Keratinocyte (primary cell): Measurements from ENCODE around the gene MDH1. TPM values are rescaled to one million over a fixed set of nuclear protein-coding genes. Genes with fewer than 3 reads are reported as not detected.

ENCODE experiments used
- DNase-seq: peaks from one replicate; pipeline ENCODE4 v3.0.0-alpha.2; 2011; ENCODE audit warnings: low read depth, missing footprints, low spot score
- FAIRE-seq: peaks from 2 replicates; lab custom pipeline; 2011; peaks lifted over from hg19 to GRCh38; lab: Jason Lieb, UNC
- H2AFZ ChIP-seq: 2 replicates; pipeline ENCODE4 v1.6.0; 2012; ENCODE audit warnings: low read length, control low read depth, inconsistent platforms; ENCODE audit not compliant: control insufficient read depth
- H3K27ac ChIP-seq: 2 replicates; pipeline ENCODE4 v1.5.1; 2011; ENCODE audit warnings: low read length; ENCODE audit not compliant: control insufficient read depth, insufficient read depth
- H3K27me3 ChIP-seq: 3 replicates; pipeline ENCODE4 v1.6.0; 2011; ENCODE audit warnings: low read length; ENCODE audit not compliant: control insufficient read depth, insufficient read depth; ENCODE audit errors: extremely low read depth
- H3K36me3 ChIP-seq, 2 experiments: 2 replicates in 1 of 2; 3 replicates in 1 of 2; pipeline ENCODE4 v1.5.1; 2011; ENCODE audit warnings: low read length in 2 of 2, mild to moderate bottlenecking in 1 of 2; ENCODE audit not compliant: control insufficient read depth in 2 of 2, insufficient read depth in 2 of 2; ENCODE audit errors: extremely low read depth in 1 of 2
- H3K4me1 ChIP-seq: 3 replicates; pipeline ENCODE4 v1.5.1; 2011; ENCODE audit warnings: low read length; ENCODE audit not compliant: control insufficient read depth, insufficient read depth; ENCODE audit errors: extremely low read depth
- H3K4me2 ChIP-seq: 3 replicates; pipeline ENCODE4 v1.6.0; 2011; ENCODE audit warnings: low read depth, low read length; ENCODE audit not compliant: control insufficient read depth, insufficient read depth; ENCODE audit errors: extremely low read depth
- H3K4me3 ChIP-seq, 3 experiments: fragments of 200-600 bp in 1 of 3; sonication (generic) in 1 of 3; 2 replicates in 2 of 3; 3 replicates in 1 of 3; pipeline ENCODE4 v1.5.1; 2011 to 2016; ENCODE audit warnings: low read length in 3 of 3, mild to moderate bottlenecking in 3 of 3, control low read depth in 2 of 3, inconsistent platforms in 1 of 3, low read depth in 1 of 3, mixed read lengths in 1 of 3, mixed run types in 1 of 3, moderate library complexity in 1 of 3; ENCODE audit not compliant: control insufficient read depth in 2 of 3, insufficient read depth in 2 of 3; ENCODE audit errors: extremely low read depth in 1 of 3
- H3K79me2 ChIP-seq: 2 replicates; pipeline ENCODE4 v1.6.0; 2012; ENCODE audit warnings: low read length; ENCODE audit not compliant: control insufficient read depth, insufficient read depth
- H3K9ac ChIP-seq: 3 replicates; pipeline ENCODE4 v1.6.0; 2011; ENCODE audit warnings: low read length; ENCODE audit not compliant: control insufficient read depth, insufficient read depth; ENCODE audit errors: extremely low read depth
- H3K9me1 ChIP-seq: 3 replicates; pipeline ENCODE4 v1.6.0; 2011; ENCODE audit warnings: low read length; ENCODE audit not compliant: control insufficient read depth, insufficient read depth; ENCODE audit errors: extremely low read depth
- H3K9me3 ChIP-seq: 2 replicates; pipeline ENCODE4 v1.5.1; 2012; ENCODE audit warnings: low read depth, low read length; ENCODE audit not compliant: control insufficient read depth
- H4K20me1 ChIP-seq: 3 replicates; pipeline ENCODE4 v1.6.0; 2011; ENCODE audit warnings: low read length; ENCODE audit not compliant: control insufficient read depth, insufficient read depth; ENCODE audit errors: extremely low read depth
- EZH2 ChIP-seq: IDR thresholded peaks from one replicate; pipeline ENCODE4 v1.6.1; 2012; ENCODE audit warnings: inconsistent platforms, mild to moderate bottlenecking, low read length, moderate library complexity
- dilution Hi-C: fragments of 300-500 bp; cut with MboI; formaldehyde crosslinking; loops from one replicate; pipeline ENCODE4 v1.7.0; 2020; ENCODE audit warnings: low sequenced_read_pairs; ENCODE audit not compliant: extremely low pct_ligation_motif_present
- polyA plus RNA-seq, 5 experiments: library from polyadenylated mRNA; depleted of rRNA in 3 of 5; stranded (reverse) in 3 of 5; stranded (forward) in 1 of 5; unstranded in 1 of 5; fragments of >200 nt; gene quantifications; 1 replicate in 1 of 5; 2 replicates in 3 of 5; 3 replicates in 1 of 5; pipeline versions ENCODE4 v1.2.1 to v1.2.3, GENCODE V29; 2011 to 2012; ENCODE audit warnings: missing spikeins in 2 of 5, low read depth in 1 of 5, low replicate concordance in 1 of 5
- TF ChIP-seq, protein P1 (sequence below), 3 experiments: IDR thresholded peaks in 1 of 3; conservative IDR thresholded peaks in 1 of 3; optimal IDR thresholded peaks in 1 of 3; 2 replicates in 2 of 3; 3 replicates in 1 of 3; pipeline versions ENCODE3 to v1.5.1; 2011; ENCODE audit warnings: low read length in 3 of 3, mild to moderate bottlenecking in 3 of 3, moderate library complexity in 2 of 3, control low read depth in 1 of 3, inconsistent platforms in 1 of 3; ENCODE audit not compliant: insufficient read depth in 2 of 3; ENCODE audit errors: extremely low read depth in 1 of 3

MDH1 gene
- polyA plus RNA-seq, 1 donor (not counting 4 experiments of a cell fraction or from before 2014, with no cell fraction given), result 320 TPM

DNA sequence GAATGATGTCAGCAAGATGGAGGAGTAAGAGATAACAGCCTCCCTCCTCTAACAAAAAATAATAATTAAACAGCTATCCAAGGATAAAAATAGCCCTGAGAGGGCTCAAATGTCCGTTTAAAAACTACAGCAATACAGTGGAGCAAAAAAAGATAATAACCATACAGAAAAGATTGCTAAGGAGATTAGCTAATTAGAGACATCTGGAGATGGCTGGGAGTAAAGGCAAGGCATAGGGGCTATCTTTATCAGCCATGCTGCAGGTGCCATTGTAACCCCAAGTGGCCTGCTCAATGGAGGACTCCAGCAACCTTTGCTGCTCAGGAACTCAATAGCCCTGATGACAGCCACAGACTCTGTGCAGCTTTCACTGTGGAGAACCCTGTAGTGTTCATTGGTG lies 42.7 kb downstream of the MDH1 start:
- Histone ChIP-seq H3K36me3 (no peaks in the 10 kb centered on the region), H3K9me3 (no peaks in the 10 kb centered on the region), H3K9ac (no peak overlapping the region), H3K27ac (no peak overlapping the region), H3K27me3 (no peaks in the 10 kb centered on the region), H3K4me3 (no peak overlapping the region), H4K20me1 (no peaks in the 10 kb centered on the region), H3K79me2 (no peaks in the 10 kb centered on the region), H3K4me1 (no peaks in the 10 kb centered on the region), H3K9me1 (no peaks in the 10 kb centered on the region), H3K4me2 (no peak overlapping the region), H2AFZ (no peak overlapping the region)
- no peak for FAIRE-seq
- TF ChIP-seq, protein P1, sequence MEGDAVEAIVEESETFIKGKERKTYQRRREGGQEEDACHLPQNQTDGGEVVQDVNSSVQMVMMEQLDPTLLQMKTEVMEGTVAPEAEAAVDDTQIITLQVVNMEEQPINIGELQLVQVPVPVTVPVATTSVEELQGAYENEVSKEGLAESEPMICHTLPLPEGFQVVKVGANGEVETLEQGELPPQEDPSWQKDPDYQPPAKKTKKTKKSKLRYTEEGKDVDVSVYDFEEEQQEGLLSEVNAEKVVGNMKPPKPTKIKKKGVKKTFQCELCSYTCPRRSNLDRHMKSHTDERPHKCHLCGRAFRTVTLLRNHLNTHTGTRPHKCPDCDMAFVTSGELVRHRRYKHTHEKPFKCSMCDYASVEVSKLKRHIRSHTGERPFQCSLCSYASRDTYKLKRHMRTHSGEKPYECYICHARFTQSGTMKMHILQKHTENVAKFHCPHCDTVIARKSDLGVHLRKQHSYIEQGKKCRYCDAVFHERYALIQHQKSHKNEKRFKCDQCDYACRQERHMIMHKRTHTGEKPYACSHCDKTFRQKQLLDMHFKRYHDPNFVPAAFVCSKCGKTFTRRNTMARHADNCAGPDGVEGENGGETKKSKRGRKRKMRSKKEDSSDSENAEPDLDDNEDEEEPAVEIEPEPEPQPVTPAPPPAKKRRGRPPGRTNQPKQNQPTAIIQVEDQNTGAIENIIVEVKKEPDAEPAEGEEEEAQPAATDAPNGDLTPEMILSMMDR (optimal IDR thresholded peaks at IDR 0.05 in 1 of 3, IDR thresholded peaks at IDR 0.05 in 1 of 3, conservative IDR thresholded peaks at IDR 0.05 in 1 of 3; ENCODE audit: extremely low read depth in 1 of 3, insufficient read depth in 2 of 3, low read length in 3 of 3), result no peak
- TF ChIP-seq EZH2, result no peak
- dilution Hi-C loops, result no loop called here
- DNase-seq, result no peak

DNA sequence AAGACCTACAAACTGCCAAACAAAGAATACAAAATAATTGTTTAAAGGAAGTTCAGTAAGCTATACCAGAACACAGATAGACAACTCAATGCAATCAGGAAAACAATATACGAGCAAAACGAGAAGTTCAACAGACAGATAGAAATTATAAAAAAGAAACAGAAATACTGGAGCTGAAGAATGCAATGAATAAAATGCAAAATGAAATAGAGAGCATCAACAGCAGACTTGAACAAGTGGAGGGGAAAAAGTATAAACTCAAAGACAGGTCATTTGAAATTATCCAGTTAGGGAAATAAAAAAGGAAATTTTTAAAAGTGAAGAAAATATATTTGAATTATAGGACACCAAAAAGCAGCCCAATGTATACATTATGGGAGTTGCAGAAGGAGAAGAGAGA lies 43.6 kb downstream of the MDH1 start:
- Histone ChIP-seq H4K20me1 (no peaks in the 10 kb centered on the region), H3K36me3 (no peaks in the 10 kb centered on the region), H2AFZ (no peak overlapping the region), H3K4me2 (no peak overlapping the region), H3K4me3 (no peak overlapping the region), H3K4me1 (no peaks in the 10 kb centered on the region), H3K79me2 (no peaks in the 10 kb centered on the region), H3K9me3 (no peaks in the 10 kb centered on the region), H3K9me1 (no peaks in the 10 kb centered on the region), H3K9ac (no peak overlapping the region), H3K27me3 (no peaks in the 10 kb centered on the region), H3K27ac (no peak overlapping the region)
- dilution Hi-C loops, result no loop called here
- DNase-seq (no peak), FAIRE-seq (no peak)
- TF ChIP-seq EZH2, result no peak
- TF ChIP-seq, protein P1 (optimal IDR thresholded peaks at IDR 0.05 in 1 of 3, IDR thresholded peaks at IDR 0.05 in 1 of 3, conservative IDR thresholded peaks at IDR 0.05 in 1 of 3; ENCODE audit: extremely low read depth in 1 of 3, insufficient read depth in 2 of 3, low read length in 3 of 3), result no peak
